NCI-H69 (cell line): ENCODE measurements around the gene PEX5L.

ENCODE experiments used
- DNase-seq: peaks from one replicate; lab custom pipeline; 2025; lab: John Stamatoyannopoulos, UW

Gene PEX5L

GRCh38 chr3:179896507-179896906 is 140.2 kb downstream of the PEX5L start:
- no peak for DNase-seq

DNA sequence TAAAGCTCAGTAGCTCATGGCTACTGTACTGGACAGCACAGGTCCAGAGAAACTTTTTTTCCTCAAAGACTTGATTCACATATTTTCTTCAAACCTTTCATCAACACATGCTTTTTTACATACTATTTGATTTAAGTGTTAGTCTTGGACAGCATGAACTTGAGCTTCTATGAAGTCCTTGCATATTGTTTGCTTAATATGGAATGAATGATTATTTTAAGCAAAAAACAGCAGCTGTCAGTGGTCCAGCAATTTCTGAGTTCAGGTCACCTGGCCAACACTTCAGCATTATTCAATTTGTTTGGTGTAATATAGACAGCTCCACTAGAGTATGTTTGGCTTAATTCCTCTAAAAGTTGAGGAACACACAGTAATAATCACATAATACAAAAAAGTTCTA is 141.4 kb downstream of the PEX5L start:
- DNase-seq, result no peak

GRCh38 chr3:179887295-179887943 is 149.3 kb downstream of the PEX5L start:
- DNase-seq, result no peak

DNA sequence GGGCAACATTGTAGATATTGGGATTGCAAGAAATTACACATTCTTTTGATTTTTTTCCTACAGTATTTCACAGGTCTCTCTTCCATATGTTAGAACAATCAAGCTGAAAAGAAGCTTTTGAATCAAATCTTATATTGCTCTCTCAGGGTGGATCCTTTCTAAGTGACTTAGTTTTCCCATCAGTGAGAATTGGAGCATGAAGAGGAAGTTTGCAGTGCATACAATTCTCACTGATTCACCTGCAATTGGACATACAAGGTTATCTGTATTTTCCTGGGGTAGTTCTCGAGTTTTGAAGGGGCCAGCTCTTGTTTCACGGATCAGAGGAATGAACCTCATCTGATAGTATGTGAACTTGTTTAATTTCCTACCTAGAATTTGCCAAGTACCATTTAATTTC is 150.8 kb downstream of the PEX5L start:
- DNase-seq, result no peak

DNA sequence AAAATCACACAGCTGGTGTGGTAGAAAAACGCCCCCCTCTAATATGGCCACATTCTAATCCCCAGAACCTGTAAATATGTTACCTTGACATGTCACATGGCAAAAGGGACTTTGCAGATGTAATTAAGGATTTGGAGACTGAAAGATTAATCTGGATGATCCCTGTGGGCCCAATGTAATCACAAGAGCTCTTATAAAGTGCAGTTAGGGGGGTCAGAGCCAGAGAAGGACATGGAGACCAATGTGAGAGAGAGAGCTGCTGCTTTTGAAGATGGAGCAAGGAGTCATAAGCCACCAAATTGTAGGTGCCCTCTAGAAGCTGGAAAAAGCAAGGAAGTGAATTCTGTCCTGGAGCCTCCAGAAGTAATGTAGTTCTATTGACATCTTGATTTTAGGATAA is 152.6 kb downstream of the PEX5L start:
- DNase-seq, result no peak

- DNase-seq, result peak; percentile 67
Observed at GRCh38 chr3:179882292-179882691, 154.4 kb downstream of the PEX5L start.

- peak; percentile 30 for DNase-seq
Observed at GRCh38 chr3:179881791-179882190, 154.9 kb downstream of the PEX5L start.

DNA sequence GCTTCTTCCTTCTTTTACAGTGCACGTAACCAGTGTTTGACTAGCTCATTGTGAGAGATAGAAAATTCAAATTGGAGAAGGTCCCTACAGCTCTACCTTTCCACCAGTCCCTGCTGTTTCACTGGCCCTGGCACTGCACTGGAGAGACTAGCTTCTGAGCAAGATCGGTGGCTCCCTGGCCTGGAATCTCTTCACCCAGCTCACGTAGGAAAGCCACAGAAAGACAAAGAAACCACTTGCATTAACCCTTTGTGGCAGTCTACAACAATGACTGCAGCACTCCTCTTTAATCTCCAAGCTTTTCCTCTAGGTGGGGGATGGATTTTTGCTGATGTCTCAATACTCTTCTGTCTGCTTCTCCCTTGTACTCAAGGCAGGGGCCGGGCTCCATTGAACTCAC is 155.9 kb downstream of the PEX5L start:
- DNase-seq, result no peak

DNA sequence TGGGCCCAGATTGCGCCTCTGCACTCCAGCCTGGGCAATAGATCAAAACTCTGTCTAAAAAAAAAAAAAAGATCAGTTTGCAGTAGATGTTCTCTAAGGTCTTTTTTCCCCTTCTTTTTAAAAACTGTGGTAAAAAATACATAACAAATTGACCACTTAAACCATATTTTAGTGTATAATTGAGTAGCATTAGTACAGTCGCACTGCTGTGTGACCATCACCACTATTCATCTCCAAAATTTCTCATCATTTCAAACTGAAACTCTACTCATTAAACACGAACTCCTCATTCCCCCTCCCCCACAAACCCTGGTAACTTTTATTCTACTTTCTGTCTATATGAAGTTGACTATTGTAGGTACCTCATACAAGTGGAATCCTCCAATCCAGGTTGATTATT is 160.3 kb downstream of the PEX5L start:
- no peak for DNase-seq

GRCh38 chr3:179872842-179873241 is 163.9 kb downstream of the PEX5L start:
- no peak for DNase-seq

DNA sequence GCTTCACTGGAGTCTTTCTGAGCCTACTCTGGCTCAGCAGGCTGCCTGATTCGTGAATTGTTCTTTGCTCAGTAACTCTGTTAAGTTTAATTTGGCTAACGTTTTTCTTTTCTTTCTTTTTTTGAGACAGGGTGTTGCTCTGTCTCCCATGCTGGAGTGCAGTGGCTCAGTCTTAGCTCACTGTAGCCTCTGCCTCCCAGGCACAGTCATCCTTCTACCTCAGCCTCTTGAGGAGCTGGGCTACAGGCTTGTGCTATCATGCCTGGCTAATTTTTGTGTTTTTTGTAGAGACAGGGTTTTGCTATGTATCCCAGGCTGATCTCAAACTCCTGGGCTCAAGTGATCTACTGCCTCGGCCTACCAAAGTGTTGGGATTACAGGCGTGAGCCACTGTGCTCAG is 165.0 kb downstream of the PEX5L start:
- DNase-seq, result no peak

DNA sequence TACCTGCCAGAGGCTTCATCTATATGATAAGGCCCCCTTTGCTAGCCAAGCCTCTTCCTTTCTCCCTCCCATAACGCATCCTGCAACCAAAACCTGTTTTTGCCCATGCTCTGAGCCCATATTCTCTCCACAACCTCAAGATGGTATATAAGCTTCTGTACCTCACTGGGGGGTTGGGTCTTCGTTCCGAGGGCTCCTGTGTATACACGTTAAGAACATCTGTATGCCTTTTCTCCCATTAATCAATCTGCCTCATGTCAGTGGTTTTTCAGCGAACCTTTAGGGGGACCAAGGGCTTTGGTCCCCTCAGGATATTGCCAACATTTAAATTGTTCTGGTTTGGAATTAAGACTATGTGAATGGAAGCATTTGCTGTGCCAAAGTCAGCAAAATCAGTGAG is 168.0 kb downstream of the PEX5L start:
- no peak for DNase-seq

DNA sequence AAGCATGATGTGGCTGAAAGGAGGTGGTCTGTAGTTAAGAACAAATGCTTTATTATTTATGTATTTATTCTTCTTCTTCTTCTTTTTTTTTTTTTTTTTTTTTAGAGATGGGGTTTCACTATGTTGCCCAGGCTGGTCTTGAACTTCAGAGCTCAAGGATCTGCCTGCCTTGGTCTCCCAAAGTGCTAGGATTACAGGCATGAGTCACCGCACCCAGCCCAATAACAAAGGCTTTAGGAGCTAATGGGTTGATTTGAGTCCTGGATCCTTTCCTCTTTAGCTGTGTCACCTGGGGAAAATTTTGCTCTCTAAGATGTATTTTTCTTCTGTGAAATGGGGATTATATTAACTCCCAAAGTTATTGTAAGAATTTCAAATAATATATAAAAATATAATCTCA is 168.8 kb downstream of the PEX5L start:
- DNase-seq, result no peak

DNA sequence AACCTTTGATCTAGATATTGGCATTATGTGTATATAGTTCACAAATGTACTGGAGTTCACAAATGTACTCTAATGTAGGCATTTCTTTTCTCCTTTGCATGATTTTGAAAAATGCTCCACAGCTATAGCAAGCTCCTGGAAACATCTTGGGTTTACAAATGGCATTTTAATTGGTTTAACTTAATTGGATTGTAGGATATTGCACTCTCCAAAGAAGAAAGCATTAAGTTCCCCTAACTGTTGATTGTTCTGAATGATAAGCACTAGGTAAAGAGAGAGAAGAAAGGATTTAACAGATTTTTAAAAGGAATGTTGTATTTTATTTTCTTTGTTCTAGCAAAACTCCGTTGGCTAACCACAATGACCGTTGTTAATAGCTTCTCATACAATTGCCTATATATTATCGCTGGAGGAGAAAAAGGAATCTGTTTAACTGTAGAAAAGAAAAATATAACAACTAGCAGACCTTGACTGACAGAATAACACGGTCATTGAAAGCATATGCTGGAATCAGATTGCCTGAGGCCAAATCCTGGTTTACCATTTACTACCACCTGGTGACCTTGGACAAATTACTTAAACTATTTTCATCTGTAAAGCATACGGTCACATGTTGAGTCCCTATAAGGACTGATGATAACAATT is 170.8 kb downstream of the PEX5L start:
- DNase-seq, result peak; percentile 65

DNA sequence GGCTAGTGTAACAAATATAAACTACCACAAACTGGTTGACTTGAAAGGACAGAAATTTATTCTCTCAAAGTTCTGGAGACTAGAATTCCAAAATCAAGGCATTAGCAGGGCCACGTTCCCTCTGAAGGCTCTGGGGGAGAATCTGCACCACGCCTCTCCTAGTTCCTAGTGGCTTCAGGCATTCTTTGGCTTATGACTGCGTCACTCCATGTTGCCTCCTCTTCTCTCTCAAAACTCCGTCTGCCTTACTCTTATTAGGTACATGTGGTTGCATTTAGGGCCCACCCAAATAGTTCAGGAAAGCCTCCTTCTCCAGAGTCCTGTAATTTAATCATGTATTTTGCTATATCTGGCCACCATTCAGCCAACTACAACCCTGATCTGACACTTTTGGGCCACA is 174.8 kb downstream of the PEX5L start:
- no peak for DNase-seq

DNA sequence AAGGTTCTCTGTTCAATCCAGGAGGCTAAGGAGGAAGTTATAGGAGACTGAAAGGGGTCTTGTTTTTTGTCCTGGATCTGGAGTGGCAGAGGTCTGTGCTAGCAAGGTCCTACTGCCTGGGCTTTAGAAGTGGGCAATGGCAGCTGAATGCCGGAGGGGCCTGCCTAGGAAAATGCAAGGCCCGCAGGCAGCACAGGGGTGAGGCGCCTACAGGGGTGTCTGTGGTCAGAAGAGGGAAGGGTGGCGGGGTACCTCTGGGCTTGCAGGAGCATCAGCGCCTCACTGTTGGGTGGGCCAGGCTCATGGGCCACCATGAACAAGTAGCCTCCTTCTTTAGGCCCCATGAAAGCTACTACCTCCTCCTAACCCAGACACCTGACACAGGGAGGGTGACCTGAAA is 175.4 kb downstream of the PEX5L start:
- no peak for DNase-seq

GRCh38 chr3:179860275-179861107 is 176.2 kb downstream of the PEX5L start:
- DNase-seq, result no peak

GRCh38 chr3:179853176-179853575 is 183.6 kb downstream of the PEX5L start:
- no peak for DNase-seq

DNA sequence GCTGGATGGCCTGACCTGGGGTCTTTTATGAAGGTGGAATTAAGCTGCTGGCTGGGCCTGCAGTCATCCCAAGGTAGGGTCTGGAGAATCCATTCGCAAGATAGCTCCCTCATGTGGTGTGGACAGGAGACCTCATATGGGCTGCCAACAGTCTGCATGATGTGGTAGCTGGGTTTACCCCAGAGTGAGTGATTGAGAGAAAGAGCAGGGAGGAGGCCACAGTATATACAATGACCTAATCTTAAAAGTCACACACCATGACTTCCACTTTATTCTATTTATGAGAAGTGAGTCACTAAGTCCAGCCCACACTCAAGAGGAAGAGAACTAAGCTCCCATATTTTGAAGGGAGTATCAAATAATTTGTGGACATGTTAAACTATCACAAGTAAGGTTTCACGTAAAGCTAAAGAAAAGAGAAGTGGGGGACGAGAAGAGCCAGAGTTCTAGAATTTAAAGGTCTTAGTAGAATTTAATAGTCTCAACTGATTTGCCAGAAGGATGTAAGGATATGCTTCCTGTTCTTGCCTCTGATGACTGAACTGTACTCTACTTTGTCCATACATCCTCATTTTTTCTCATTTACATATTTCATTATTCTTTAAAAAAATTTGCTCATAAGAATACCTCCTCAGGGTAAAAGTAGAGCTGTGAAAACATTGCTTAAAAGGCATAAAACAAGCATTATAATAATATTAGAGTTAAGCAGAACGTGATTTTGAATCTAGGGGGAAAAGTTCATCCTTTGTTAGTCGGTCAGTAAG is 184.4 kb downstream of the PEX5L start:
- peak; percentile 29 for DNase-seq

GRCh38 chr3:179848711-179849110 is 188.0 kb downstream of the PEX5L start:
- DNase-seq, result no peak

DNA sequence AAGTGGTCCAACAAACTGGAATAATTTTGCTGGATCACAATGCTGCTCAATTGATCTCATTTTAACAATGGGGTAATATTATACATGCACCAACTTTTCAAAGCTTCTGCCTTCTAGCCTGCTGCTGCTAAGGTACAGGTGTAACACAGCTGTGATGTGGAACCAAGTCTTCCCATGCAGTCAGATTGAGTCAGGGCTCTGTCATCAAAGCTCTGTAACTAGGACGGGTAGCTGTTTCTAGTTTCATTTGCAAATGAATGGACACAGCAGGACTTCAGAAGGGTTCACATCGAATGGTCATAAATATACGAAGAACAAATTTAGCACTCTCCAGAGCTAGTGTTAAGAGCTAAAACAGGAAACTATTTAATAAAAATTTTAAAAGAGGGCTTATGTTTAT is 194.7 kb downstream of the PEX5L start:
- no peak for DNase-seq

GRCh38 chr3:179840985-179841384 is 195.8 kb downstream of the PEX5L start:
- no peak for DNase-seq
